Superior temporal gyrus (tissue), 1 donor: Measurements from ENCODE around the gene CCL21.

Experiments
- DNase-seq: peaks from one replicate; pipeline ENCODE4 v3.0.0-alpha.2; 2016; ENCODE audit errors: extremely low spot score

The CCL21 gene

DNA sequence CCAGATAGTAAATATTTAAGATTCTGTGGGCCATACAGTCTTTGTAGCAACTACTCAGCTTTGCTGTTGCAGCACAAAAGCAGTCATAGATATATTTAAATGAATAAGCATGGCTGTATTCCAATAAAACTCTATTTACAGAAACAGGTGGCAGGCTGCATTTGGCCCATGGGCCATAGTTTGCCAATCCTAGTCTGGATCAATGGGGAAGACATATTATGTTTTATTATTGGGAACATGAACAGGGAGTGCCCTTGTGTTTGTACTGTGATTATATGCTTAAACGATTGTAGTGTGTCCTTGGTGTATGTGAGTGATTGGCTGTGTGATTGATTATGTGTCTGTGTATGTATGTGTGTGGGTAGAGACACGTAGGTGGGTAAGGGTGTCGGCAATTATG, 35.5 kb downstream of the CCL21 start:
- DNase-seq: no peak

DNA sequence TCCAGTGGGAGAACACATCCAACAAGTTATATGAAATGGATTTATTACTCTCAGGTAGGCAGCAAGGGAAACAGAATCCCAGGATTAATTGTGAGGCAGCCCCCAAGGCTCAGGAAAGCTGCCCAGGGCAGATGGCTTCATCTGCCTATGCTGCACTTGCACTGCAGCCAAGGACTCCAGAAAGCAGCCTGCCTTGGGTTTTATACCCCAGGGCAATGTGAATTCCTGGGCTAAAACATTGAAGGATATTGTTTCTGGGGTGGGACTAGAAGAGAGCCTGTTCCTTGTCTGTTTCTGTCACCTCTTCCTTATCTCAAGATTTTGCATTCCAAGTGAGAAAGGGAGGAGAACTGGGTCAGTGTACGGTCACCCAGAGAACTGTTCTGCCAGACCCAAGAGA, 38.6 kb downstream of the CCL21 start:
- no peak for DNase-seq

- DNase-seq: no peak
Measured at GRCh38 chr9:34669809-34670562, 40.0 kb downstream of the CCL21 start.

- peak; percentile 97 for DNase-seq
Measured at GRCh38 chr9:34665381-34666250, 44.3 kb downstream of the CCL21 start.

DNA sequence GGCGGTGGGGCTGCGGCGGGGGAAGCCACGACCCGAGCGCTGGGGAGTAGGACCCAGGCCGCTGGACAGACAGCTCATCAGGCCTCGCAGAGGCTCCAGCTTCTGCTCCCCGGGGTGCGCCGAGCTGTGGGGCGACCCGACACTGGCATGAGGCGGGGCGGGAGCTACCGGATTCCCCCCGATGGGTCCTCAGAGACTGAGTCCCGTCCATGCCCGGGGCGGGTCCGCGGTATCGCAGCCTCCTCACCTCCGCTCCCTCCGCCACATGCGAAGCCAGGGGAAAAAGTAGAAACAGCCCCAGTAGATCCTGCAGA, 44.9 kb downstream of the CCL21 start:
- no peak for DNase-seq

GRCh38 chr9:34664281-34665066, 45.5 kb downstream of the CCL21 start:
- peak; percentile 80 for DNase-seq

GRCh38 chr9:34663303-34663605, 46.7 kb downstream of the CCL21 start:
- DNase-seq: no peak

DNA sequence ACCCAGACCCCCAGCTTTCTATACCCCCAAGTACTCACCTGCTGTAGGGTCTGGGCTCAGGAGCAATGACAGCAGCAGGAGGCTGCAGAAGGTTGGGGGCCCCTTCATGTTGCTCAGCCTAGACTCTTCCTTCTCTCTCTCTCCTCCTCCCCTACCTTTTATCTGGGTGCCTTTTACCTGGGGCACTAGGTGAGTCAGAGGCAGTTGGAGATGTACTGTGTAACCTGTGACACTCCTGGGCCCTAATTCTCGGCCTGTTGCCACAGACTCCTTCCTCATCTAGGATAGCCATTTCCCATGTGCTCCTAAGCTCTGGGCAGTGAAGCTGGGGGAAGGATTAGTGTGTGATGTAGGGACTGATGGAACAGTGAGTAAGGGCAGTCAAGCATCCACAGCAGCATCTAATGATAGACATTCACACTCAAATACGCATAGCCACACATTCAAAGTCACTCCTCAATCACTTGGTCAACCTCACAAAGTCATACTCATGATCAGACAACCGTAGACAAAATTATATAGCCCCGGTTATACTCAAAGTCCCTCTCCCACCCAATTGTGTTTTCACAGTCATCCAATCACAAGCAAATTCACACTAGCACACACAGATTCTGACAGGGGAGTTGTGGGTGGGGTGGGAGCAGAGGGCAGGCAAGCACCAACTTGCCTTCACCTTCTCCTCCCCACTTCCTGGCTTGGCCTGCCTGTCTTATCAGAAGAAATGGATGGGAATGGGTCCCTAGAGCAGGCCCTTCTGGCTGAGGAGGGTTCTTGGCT, 47.2 kb downstream of the CCL21 start, which contains the start of gene CCL27:
TSS of gene CCL27 (minus strand) at position 132 of the 777 bp plus-strand sequence. CDS start at position 108, 24 bp downstream.
- no peak for DNase-seq

DNA sequence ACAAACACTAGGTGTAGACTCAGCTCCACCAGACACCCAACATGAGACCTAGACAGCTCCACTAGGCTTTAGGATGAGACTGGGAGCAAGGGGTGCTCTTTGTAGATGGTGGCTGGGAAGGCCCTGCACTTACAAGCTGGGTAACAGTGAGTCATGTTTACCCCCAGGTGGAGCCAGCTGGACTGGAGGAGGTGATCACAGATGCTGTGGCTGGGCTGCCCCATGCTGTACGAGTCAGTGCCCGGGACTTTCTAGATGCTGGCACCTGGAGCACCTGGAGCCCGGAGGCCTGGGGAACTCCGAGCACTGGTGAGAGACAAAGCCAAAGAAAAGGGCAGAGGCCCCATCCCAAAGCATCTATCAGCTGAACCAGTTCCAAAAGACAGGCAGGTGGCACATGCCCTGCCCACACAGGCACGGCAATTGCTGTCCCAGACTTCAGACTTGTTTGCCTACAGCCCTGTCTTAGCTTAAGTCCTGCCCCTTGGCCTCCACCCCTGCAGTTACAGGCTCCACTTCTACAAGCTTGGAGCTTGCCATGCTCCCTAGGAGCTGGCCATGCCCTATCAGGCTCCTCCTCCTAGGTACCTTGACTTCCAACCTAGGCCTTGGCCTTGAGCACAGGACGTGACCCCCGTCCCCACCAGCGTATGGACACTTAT, 50.2 kb downstream of the CCL21 start:
- no peak for DNase-seq
